Bronchial epithelial cell (primary cell): ENCODE results near the gene YAP1. TPM values are rescaled to one million over a fixed set of nuclear protein-coding genes. Genes with fewer than 3 reads are reported as not detected.

Source experiments
- DNase-seq: peaks from one replicate; pipeline ENCODE4 v3.0.0-alpha.2; 2010; ENCODE audit warnings: low read depth
- FAIRE-seq: peaks from 2 replicates; lab custom pipeline; 2011; peaks lifted over from hg19 to GRCh38; lab: Jason Lieb, UNC
- H3K27me3 ChIP-seq: 2 replicates; pipeline ENCODE4 v1.5.1; 2011; ENCODE audit warnings: low read length; ENCODE audit not compliant: control insufficient read depth, insufficient read depth
- H3K36me3 ChIP-seq: 2 replicates; pipeline ENCODE4 v1.5.1; 2011; ENCODE audit warnings: low read length; ENCODE audit not compliant: control insufficient read depth, insufficient read depth
- H3K4me3 ChIP-seq: 2 replicates; pipeline ENCODE4 v1.5.1; 2011; ENCODE audit warnings: mild to moderate bottlenecking, low read depth, low read length, control low read depth
- total RNA-seq: library from RNA; depleted of rRNA; stranded (reverse); fragments of >200 nt; gene quantifications from 2 replicates; pipeline ENCODE4 v1.2.1, GENCODE V29; 2014
- TF ChIP-seq, protein P1 (sequence below): IDR thresholded peaks from 2 replicates; pipeline ENCODE4 v1.5.1; 2011; ENCODE audit warnings: mild to moderate bottlenecking, moderate library complexity, low read length, control low read depth, inconsistent platforms; ENCODE audit not compliant: insufficient read depth, severe bottlenecking

YAP1 gene
- total RNA-seq, 1 donor from 2014 or later = 151 TPM

DNA sequence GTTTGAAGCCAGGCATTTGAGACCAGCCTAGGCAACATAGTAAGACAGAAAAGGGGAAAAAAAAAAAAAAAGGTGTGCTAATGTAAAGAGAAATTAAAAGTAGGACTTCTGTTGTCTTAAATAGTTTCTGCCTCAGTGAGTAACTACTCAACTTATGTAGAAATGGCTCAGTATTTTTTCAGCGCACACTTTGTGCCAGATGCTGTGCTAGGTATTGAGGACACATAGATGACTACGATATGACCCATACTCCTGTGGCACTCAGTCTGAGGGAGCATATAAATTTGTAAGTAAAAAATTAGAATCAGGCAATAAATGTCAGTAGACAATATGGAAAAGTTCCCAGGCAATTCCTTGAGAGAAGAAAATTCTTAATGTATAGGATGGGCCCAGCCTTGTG lies 93.9 kb downstream of the YAP1 start:
- DNase-seq (peak; percentile 47), FAIRE-seq (no peak)
- TF ChIP-seq, protein P1, sequence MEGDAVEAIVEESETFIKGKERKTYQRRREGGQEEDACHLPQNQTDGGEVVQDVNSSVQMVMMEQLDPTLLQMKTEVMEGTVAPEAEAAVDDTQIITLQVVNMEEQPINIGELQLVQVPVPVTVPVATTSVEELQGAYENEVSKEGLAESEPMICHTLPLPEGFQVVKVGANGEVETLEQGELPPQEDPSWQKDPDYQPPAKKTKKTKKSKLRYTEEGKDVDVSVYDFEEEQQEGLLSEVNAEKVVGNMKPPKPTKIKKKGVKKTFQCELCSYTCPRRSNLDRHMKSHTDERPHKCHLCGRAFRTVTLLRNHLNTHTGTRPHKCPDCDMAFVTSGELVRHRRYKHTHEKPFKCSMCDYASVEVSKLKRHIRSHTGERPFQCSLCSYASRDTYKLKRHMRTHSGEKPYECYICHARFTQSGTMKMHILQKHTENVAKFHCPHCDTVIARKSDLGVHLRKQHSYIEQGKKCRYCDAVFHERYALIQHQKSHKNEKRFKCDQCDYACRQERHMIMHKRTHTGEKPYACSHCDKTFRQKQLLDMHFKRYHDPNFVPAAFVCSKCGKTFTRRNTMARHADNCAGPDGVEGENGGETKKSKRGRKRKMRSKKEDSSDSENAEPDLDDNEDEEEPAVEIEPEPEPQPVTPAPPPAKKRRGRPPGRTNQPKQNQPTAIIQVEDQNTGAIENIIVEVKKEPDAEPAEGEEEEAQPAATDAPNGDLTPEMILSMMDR = no peak
- Histone ChIP-seq H3K36me3 (peaks cover 2% of the 10 kb centered on the region), H3K27me3 (no peaks in the 10 kb centered on the region), H3K4me3 (no peak overlapping the region)

DNA sequence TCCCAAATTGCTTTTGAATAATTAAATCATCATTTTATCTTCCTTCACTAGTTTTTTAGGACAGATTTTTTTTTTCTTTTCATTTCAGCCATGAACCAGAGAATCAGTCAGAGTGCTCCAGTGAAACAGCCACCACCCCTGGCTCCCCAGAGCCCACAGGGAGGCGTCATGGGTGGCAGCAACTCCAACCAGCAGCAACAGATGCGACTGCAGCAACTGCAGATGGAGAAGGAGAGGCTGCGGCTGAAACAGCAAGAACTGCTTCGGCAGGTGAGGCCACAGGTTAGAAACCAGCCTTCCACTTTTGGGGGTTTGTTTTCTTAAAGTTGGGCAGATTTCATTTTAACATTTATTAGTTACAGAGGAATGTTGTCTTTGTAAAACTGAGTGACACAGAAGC lies 95.6 kb downstream of the YAP1 start:
- DNase-seq (no peak), FAIRE-seq (no peak)
- no peak overlapping the region for H3K4me3 ChIP-seq
- TF ChIP-seq, protein P1 = no peak
- H3K36me3 ChIP-seq = peaks cover 6% of the 10 kb centered on the region
- no peaks in the 10 kb centered on the region for H3K27me3 ChIP-seq

DNA sequence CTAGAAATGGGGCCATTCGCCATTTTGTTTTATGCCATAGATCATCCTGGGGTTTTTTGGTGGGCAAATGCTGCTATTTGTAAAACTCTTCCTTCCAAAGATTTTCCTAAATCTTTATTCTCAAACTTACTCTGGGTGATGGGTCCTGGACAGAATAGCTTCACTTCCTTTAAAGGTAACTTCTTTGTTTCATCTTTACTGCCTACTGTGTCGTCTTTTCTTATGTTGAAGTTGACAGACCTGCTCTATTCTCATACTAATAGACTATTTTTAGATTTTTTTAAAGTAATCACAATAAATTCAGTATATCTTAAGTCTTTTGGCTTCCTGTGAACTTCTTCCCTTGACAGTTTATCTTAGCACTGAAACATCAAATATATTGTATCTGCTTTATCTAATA lies 98.6 kb downstream of the YAP1 start:
- TF ChIP-seq, protein P1 = no peak
- FAIRE-seq = no peak

DNA sequence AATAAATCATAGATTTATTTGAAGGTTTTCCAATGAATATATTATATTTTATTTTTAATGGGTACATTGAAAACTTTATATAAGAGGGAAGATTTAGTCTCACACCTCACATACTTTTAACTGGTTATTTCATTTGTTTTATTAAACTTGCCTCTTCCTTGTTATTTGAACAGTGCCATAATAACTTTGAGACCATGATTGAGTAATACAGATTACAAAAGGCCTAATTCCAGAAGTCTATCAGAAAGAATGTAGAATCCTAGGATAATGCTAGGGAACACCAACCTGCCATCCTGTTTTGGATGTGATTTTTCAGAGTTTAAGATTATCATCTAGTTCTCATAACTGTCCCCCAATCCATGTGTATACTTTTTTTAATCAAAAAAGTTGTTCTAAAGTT lies 104.4 kb downstream of the YAP1 start:
- Histone ChIP-seq H3K4me3 (no peak overlapping the region), H3K27me3 (no peaks in the 10 kb centered on the region), H3K36me3 (peaks cover 7% of the 10 kb centered on the region)
- TF ChIP-seq, protein P1 = no peak
- no peak for DNase-seq
- FAIRE-seq = no peak

More for the DNA sequence above, 98.6 kb downstream of the YAP1 start:
- Histone ChIP-seq H3K36me3 (peaks cover 8% of the 10 kb centered on the region), H3K27me3 (no peaks in the 10 kb centered on the region), H3K4me3 (no peak overlapping the region)
- no peak for DNase-seq

DNA sequence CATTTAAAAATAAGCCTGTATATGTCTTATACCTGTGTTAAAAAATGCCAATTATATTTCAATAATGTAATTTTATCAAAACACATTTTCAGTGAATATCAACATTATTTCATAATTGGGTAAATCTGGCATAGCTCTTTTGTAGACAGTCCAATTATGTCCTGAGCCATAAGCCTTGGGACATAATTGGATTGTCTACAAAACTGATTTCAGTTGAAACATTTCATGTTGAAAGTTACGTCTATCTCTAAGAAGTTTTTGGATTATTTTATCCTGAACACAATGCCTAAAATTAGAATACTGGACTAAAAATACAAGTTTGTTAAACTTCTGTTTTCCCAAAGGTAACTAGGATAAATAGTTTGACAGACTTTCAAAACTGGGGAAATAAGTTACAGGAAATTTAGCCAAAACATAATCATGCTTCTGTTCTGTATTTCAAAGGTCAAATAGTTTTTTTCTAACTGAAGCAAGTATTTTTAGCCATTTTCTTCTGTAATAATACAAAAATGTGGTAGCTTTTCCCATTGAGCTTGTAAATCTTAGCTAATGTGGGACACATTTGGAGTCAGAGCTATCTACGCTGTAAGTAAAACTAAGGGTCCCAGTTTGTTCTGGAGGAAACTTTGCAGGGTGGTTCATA lies 106.3 kb downstream of the YAP1 start:
- no peak for FAIRE-seq
- H3K27me3 ChIP-seq = no peaks in the 10 kb centered on the region
- H3K4me3 ChIP-seq = no peak overlapping the region
- TF ChIP-seq, protein P1 = no peak
- peaks cover 4% of the 10 kb centered on the region for H3K36me3 ChIP-seq
- DNase-seq = no peak

DNA sequence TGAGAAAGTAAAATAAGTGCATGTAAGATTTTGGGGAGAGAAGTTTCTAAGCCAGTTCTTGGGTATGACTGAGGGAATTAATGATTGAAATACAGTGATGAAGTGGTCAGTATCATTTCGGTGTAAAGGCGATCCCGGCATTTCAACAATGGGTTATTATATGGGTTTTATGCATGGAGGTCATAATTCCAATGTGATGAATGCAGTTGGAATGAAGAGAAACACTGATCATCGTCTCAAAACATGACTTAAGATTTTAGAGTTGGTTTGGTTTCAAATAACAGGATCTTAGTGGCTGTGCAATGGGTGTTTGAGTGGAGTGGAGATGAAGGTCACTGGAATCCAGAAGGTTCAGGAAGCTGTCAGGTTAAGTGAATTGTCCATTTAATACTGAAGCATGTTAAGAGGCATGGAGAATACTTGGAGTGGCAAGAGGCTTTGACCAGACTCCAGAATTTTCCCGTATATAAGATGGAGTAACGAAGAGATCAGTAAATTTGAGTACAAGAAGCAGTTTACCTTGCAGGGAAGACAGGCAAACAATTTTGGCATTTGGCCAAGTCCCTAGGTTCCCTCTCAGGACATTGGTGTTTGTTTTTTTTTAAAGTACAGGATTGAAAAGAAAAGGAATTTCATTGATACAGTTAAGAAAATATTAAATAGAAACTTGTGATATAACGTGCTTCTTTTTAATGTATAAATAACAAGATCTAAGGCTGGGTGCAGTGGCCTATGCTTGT lies 110.7 kb downstream of the YAP1 start:
- peaks cover 2% of the 10 kb centered on the region for H3K36me3 ChIP-seq
- TF ChIP-seq, protein P1 = no peak
- DNase-seq = no peak
- FAIRE-seq = no peak
- H3K4me3 ChIP-seq = no peak overlapping the region
- H3K27me3 ChIP-seq = no peaks in the 10 kb centered on the region
